GM21526 (cell line): Measurements from ENCODE around the gene ANXA2R.

Source experiments
- ATAC-seq: cut with Tn5 transposase; IDR thresholded peaks from one replicate; pipeline ENCODE4 v1.9.1; 2021; ENCODE audit warnings: moderate library complexity; ENCODE audit not compliant: unreplicated experiment, low FRiP score

Gene ANXA2R

GRCh38 chr5:43006424-43007202, 33.5 kb downstream of the ANXA2R start:
- ATAC-seq: no peak

GRCh38 chr5:43005031-43005430, 35.1 kb downstream of the ANXA2R start:
- no peak for ATAC-seq

GRCh38 chr5:43001748-43002147, 38.4 kb downstream of the ANXA2R start:
- ATAC-seq: no peak

GRCh38 chr5:43000914-43001313, 39.2 kb downstream of the ANXA2R start:
- ATAC-seq: no peak

- no peak for ATAC-seq
Observed at GRCh38 chr5:43000111-43000840, 39.8 kb downstream of the ANXA2R start.

- ATAC-seq: no peak
Observed at GRCh38 chr5:42995360-42995751, 44.8 kb downstream of the ANXA2R start.

- ATAC-seq: peak; percentile 58
Observed at GRCh38 chr5:42994555-42995359, 45.4 kb downstream of the ANXA2R start.

- no peak for ATAC-seq
Observed at GRCh38 chr5:42994246-42994554, 45.9 kb downstream of the ANXA2R start.

GRCh38 chr5:42993516-42994245, 46.4 kb downstream of the ANXA2R start:
- no peak for ATAC-seq

- ATAC-seq: peak; percentile 53
Observed at GRCh38 chr5:42992088-42992879, 47.8 kb downstream of the ANXA2R start.

- ATAC-seq: peak; percentile 29
Observed at GRCh38 chr5:42991404-42992087, 48.6 kb downstream of the ANXA2R start.

GRCh38 chr5:42990892-42991291, 49.2 kb downstream of the ANXA2R start:
- ATAC-seq: no peak
